ENCODE results near the gene PPP1R9B.

GRCh38 chr17:50141026-50141744 lies 9.3 kb downstream of the PPP1R9B start:
- TF ChIP-seq POLR2A (IDR thresholded peaks at IDR 0.05; ENCODE audit: low read length) (no peak), GATA1 (IDR thresholded peaks at IDR 0.05; ENCODE audit: low read depth, low read length) (no peak)

Measured in erythroblast (primary cell).